Measurements from ENCODE around the gene DHH. TPM values are rescaled to one million over a fixed set of nuclear protein-coding genes. Genes with fewer than 3 reads are reported as not detected.

The DHH gene
- total and polyA plus RNA-seq, 9 of the 15 experiments (the other 6 are each of a cell fraction or from before 2014, with no cell fraction given) = 0.07 to 2.6 (median 0.54) TPM

GRCh38 chr12:49088150-49088931, 6.3 kb downstream of the DHH start (continued):
- TF ChIP-seq CEBPG (CRISPR knock-in tag; IDR thresholded peaks at IDR 0.05) (no peak), CEBPG (tag; conservative IDR thresholded peaks at IDR 0.05 in 1 of 2, IDR thresholded peaks at IDR 0.05 in 1 of 2) (no peak), SRSF1 (IDR thresholded peaks at IDR 0.05; ENCODE audit: low read depth, low read length) (no peak), NFE2L1 (tag; IDR thresholded peaks at IDR 0.05; ENCODE audit: borderline replicate concordance, low read depth) (no peak), ZNF165 (CRISPR knock-in tag; IDR thresholded peaks at IDR 0.05; ENCODE audit: borderline replicate concordance) (no peak), JUN (IDR thresholded peaks at IDR 0.05; ENCODE audit: borderline replicate concordance, low read depth, low read length) (peak; percentile 52; the same call in 1 of the 2 replicates), JUN (CRISPR knock-in tag; IDR thresholded peaks at IDR 0.05; ENCODE audit: borderline replicate concordance) (no peak), CREB3 (tag; conservative IDR thresholded peaks at IDR 0.05; ENCODE audit: low read depth) (no peak), HIVEP1 (CRISPR knock-in tag; IDR thresholded peaks at IDR 0.05) (no peak), CBX3 (IDR thresholded peaks at IDR 0.05; ENCODE audit: borderline replicate concordance in 1 of 2, low read length in 2 of 2) (0 out of 3 replicates have a peak, but pooled peaks of 1 of the 2 experiments have one; percentile 44), HNRNPLL (IDR thresholded peaks at IDR 0.05; ENCODE audit: low read depth, low read length, poor library complexity, severe bottlenecking) (peak; percentile 70), NELFE (IDR thresholded peaks at IDR 0.05; ENCODE audit: insufficient read depth, insufficient read length) (no peak), THAP12 (CRISPR knock-in tag; IDR thresholded peaks at IDR 0.05) (no peak), SIN3B (IDR thresholded peaks at IDR 0.05; ENCODE audit: low read depth) (no peak), E2F4 (CRISPR knock-in tag; IDR thresholded peaks at IDR 0.05; ENCODE audit: low read depth) (no peak), ZNF184 (CRISPR knock-in tag; IDR thresholded peaks at IDR 0.05) (no peak), ZNF280B (CRISPR knock-in tag; IDR thresholded peaks at IDR 0.05) (no peak), NCOA1 (IDR thresholded peaks at IDR 0.05; ENCODE audit: low read depth) (no peak), CBX1 (IDR thresholded peaks at IDR 0.05; ENCODE audit: low read depth) (no peak), XRCC4 (IDR thresholded peaks at IDR 0.05; ENCODE audit: extremely low read depth, insufficient read depth, insufficient read length) (no peak), PRMT5 (CRISPR knock-in tag; IDR thresholded peaks at IDR 0.05) (no peak), ZNF76 (CRISPR knock-in tag; IDR thresholded peaks at IDR 0.05; ENCODE audit: borderline replicate concordance) (no peak), ZC3H11A (IDR thresholded peaks at IDR 0.05; ENCODE audit: low read depth, low read length) (no peak)
